Activated CD8-positive, alpha-beta memory T cell treated with anti-CD3 and anti-CD28 coated beads for 1 hour (primary cell): Measurements from ENCODE around the gene BCL2A1.
"Not testable (repeated sequence)": the region's sequence is repeated elsewhere in the genome, so short reads cannot be mapped to it uniquely, and the experiment has no call there.

Experiments
- DNase-seq, 2 donors: peaks; one replicate each; pipeline ENCODE4 v3.0.0-alpha.2; 2020; ENCODE audit warnings: low read depth in 1 of 2; ENCODE audit errors: extremely low read depth in 1 of 2

Gene BCL2A1

DNA sequence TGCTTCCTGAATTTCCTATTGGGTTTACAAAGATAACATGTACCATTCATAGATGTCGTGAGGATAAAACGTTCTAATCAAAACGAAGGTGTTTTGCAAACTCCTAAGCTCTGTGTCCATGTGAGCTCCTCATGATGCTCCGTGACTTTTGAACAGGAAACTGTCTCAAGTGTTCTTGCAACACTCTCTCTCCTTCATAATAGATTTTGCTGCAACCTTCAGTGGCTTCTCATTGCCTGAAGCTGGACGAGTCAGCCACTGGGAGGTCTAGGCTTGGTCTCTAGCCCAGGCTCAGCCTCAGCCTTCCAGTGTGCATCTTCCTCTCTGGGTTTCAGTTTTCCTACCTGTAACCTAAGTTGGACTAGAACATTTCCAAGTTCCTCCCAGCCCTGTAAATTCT, 18.7 kb upstream of the BCL2A1 start:
- DNase-seq, result no peak

DNA sequence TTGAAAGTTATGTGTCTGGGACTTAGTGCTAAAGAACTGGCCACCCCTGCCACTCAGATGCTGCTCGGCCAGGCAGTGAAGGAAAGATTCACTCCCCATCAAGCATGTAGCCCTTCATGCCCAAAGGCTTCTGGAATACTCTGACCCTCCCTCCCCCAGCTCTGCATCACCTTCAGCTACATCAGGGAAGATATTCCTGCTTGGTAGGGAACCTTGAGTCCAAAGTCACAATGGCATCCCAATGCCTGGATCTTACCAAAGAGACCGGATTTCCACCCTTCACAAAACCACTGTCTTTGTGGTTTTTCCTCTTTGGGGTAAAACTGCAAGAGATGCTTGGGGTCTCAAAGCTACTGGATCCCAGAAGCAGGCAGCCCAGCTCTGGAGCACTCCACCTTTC, 18.2 kb upstream of the BCL2A1 start:
- DNase-seq, result no peak

DNA sequence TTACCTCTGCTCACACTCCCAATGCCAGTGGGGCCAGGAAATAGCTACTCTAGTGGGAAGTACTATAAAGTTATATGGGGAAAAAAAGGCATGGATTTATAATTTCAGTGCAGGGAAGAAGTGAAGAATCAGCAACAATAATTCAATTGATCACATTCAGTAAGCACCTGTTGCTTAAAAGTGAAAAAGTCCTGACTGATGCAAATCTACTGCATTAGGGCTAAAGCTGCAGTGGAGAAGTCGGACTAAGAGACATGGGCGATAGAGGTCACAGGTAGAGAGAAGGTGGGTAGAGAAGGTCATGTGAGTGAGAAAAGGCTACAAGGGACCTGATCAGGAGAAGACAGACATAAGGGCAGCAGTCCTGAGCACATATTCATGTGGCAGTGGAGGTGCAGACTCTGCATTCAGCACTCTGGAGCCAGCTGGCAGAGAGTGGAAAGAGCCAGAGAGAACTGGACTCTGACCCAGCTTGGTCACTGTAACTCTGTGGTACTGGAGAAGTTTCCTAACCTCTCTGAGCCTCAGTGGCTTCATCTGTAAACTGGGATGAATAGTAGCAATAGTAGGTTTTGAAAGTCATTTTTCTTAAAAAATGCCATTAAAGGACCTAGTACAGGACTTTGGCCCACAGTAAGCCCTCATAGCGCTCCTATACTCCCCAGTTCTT, 17.6 kb upstream of the BCL2A1 start:
- no peak for DNase-seq

DNA sequence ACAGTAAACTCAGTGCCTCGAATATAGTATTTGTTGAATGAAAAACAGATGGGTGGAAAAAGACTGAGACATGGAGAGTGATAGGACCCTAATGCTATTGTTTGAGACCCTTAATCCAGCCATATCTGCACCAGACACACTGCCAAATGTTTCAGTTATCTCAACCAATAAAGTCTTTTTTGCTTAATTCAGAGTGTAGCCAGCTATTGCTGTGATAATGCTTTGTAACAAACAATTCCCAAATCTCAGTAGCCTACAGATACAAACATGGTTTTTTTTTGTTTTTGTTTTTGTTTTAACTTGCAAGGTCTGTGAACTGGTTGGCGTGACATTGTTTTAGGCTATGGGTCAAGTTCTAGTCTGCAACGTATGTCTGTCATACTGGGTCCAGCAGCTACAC, 17.0 kb upstream of the BCL2A1 start:
- no peak for DNase-seq

DNA sequence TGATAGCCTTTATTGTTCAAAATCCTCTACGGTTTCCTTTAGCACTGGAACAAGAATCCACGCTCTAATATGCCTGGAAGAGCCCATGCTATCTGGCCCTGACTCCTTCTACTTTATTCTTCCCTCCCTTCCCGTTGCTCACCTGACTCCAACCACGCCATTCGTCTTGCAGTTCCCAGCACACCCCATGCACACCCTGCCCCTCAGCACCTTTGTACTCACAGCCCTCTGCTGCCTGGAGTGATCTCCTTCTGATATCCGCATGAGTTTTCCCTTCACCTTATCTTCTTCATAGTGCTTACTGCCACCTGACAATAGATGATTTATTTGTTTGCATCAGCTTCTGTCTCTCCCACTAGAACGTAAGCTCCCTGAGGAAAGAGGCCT, 16.6 kb upstream of the BCL2A1 start:
- DNase-seq, result no peak

DNA sequence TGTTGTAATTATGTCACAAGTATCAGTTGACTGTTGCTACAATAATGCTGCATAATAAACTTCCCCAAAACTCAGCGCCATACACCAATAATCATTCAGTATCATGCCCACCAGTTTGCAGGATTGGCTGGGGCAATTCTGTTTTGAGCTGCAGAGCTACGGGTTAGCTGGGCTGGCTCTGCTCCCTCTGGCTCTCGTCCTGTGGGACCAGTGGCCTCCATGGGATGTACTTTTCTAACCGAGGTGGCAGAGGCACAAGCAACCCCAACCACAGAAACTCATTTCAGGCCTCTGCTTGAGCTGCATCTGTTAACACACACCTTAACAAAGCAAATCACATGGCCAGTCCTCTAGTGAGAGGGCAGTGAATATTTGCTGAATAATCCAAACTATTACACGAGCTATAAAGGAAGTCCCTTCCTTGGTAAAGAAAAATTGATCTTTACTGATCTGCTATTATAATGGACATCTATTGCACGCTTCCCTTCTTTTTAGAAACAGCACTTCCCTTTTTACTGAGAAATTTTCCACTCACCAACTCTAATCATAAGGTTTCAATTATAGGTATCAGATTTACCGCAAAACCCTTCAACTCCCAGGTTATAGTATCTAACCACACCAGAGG, 10.9 kb upstream of the BCL2A1 start:
- no peak for DNase-seq

DNA sequence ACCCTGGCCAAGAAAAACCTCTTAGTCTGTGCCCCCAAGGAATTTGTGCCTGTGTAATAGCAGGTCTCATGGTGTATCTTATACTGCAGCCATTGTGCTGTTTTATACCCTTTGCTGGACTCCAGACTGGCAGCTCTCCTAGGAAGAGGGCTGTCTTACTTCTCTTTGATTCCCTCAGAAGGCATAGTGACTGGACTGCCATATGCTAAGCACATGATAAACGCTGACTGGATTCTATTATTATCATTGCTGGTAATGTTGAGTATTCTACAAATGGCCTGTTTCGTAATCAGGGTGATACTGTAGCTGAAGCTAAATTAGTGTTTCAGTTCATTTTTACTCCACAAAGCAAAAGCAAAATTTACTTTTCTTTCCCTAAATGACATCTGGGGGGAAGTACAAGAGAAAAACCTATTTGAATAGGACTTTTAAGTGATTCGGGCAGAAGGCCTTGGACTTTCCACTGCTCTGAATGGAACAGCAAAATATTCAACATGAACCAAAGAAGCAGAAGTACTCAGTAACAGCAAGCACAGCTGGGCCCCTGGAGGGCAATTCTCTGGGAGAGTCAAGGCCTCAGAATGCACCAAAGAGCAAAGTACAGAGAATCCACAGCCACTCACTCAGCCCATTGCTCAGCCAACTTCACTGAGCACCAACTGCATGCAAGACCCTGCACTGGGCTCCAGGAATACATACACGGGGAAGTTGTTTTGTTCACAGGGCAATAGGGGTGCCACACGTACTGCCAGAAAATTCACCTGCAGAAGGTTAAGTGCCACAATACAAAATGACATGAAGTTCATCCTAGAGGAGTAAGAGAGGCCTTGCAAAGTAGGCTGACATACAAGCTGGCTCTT, 7.9 kb upstream of the BCL2A1 start:
- no peak for DNase-seq

DNA sequence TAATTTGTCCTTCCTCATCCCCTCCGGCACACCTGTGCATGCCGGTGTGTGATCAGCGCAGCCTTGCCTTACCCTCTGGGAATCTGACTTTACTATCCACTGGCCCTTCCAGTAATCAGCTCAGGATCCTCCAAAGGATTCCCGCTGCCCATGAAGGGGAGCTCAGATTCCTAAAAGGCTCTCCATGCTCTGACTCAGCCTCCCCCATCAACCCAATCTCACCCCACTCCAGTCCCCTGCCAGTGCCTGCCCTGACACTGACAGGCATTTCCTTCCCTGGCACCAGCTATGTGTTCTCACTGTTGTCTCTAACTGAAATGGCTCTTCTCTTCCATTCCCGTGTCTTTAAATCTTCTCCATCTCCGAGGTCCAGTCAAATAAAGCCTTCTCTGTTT, 7.3 kb upstream of the BCL2A1 start:
- DNase-seq, result no peak

DNA sequence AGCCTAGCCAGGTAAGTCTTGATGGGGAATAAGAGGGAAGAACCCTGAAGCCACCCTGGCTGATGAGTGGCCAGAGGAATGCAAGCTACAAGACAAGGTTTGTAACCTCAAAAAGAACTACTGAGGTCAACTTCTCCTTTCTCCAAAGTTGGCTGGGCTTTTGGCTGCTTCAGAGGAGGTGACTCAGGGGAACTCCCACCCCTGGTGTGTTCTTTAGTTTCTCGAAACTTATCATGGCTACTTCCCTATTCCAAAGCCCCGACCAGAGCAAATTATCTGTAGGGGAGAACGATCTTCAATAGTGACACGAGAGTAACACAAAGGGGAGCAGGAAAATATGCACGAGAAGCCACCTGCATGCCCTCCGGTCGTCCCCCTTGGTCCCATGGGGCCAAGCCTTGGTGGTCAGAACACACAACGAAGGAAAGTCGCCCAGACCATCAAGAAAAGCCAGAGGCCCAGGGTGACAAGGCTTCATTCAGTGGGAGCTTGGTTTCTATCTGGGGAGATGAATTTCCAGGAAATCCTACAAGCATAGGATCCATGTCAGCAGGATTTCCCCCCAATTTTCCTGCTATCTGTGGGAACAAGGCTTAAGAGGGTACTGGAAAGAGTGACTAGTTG, 6.5 kb upstream of the BCL2A1 start:
- DNase-seq, result no peak

DNA sequence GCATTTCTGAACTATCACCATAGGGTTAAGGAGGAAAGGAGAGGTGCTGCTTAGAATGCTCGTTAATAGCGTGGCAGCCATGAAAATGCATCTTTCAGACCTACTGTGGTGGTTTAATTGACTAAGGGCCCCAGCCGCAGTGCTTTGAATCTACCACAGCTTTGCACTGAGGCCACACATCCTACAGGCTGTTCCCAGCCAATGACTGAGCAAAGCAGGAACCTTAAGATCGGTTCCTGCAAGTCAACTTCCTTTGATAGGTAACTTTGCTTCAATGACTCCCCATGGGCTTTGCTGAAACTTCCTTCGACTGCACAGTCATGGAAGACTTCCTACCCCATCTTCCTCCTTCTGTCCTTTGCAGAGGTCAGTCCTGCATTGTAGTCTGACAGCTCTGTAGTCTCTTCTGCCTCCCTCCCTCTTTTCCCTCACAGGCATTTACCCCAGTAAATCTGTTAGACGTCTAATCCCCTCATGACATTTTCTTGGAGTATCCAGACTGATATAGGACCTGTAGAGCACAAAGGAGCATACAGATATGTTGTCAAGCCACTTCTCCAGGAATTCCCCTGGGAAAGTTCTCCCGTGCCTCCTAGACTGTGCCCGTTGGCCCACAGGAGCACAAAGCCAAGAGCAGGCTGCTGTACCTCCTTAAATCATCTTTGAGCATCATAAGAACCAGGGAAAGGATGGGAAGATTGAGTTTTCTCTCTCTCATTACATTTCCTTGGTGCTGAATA, 2.6 kb upstream of the BCL2A1 start:
- no peak for DNase-seq

DNA sequence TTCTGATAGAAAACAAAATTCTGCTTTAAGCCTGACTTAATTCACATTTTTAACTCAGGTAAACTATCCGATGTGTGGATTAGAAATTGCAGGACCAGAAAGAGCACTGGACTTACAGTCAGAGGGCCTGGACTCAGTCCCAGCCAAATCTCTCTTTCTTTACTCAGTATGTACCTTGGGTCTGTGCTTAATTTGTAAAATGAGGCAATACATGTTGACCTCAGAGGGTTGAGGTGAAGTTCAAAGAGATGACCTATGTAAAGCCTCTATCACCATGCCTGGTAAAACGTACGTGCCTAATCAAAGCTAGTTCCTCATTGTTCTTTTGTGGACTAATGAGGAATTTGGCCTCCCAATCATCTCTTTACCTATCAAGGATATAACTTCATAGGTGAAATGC, 1.9 kb upstream of the BCL2A1 start:
- DNase-seq, result no peak

DNA sequence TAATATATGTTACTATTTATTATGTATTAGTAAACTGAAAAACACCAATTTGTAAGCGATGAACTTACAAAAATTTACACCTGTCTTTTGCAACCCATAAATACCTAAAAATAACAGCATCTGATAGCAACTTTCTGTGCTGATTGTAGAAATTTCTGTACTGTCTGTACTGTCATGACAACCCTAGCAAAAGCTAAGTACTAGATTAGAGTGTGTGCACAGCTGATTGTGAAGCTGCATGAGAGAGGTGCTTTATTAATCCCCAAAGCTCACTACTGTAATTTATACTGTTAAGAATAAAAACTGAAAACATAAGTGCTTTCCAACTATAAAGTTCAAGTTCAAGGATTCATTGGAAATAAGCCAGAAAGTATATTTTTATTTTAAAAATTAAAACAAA, 815 bp downstream of the BCL2A1 start:
- DNase-seq, result no peak

DNA sequence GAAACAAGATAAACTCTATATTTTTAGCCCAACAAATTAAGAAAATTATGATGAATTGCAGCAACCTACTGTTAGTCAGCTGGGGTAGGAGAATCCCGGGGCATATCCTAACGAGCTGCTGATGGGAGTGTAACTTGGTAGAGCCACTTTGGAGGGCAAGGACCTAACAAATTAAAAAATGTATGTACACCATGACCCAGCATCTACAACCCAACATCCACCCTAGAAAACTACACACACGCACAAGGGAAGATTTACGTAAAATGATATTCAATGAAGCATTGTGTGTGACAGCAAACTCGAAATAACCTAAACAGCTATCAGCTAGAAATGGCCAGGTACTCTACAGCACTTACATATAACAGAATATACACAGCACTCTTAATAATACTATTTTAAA, 1.9 kb downstream of the BCL2A1 start:
- no peak for DNase-seq

DNA sequence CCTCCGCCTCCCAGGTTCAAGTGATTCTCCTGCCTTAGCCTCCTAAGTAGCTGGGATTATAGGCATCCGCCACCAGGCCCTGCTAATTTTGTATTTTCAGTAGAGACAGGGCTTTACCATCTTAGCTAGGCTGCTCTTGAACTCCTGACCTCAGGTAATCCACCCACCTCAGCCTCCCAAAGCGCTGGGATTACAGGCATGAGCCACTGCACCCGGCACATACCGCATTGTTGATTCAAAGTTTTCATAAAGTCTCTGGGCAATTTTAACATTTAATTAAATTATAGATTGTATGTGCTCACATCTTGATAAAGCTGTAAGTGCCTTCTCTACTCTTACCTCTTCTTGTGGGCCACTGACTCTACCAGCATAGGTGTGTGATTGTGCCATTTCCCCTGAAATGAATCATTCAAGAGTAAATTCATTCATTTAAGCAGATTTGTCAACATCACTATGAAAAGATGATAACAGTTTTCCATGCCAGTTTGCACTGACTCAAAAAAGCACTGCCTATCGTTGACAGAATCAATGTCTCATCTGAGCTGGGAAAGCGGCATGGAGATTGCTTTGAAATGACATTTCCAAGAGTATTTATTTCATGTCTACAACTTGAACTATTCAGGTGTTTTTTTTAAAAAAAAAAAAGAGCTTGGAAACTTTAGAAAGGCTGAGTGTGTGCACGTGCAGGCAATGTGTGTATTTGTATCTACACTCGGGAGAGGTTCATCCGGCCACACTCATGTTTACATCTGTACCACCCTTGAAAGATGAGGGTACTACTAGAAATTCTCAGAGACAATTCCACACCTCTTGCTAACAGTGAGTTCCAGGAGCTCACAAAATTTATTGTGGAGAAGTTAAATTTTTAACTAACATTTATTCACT, 3.5 kb downstream of the BCL2A1 start:
- no peak for DNase-seq

DNA sequence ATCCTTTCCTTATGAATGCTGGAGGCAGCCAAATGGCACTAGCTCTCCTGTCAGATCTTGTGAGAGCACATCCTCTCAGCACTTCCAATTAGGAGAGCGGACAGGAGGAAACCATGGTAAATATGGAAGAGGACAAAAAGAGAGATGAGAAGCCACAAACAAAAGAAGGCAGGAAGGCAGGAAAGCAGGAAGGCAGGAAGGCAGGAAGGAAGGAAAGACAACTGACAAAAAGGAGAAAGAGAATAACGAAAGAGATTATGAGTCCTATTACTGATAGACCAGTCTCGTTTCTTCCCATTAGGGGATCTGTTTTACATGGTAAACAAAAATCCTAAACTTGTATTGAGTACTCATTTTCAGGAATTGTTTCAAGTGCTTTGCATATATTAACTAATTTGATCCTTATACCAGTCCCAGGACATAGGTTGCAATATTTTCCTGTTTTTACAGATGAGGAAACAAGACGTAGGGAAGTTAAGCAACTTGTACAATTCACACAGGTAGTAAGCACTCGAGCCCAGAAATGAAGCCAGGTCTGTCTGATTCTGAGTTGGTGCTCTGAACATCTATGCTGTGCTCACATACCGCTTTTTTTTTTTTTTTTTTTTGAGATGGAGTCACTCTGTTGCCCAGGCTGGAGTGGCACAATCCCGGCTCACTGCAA, 4.2 kb downstream of the BCL2A1 start:
- DNase-seq, result no peak

DNA sequence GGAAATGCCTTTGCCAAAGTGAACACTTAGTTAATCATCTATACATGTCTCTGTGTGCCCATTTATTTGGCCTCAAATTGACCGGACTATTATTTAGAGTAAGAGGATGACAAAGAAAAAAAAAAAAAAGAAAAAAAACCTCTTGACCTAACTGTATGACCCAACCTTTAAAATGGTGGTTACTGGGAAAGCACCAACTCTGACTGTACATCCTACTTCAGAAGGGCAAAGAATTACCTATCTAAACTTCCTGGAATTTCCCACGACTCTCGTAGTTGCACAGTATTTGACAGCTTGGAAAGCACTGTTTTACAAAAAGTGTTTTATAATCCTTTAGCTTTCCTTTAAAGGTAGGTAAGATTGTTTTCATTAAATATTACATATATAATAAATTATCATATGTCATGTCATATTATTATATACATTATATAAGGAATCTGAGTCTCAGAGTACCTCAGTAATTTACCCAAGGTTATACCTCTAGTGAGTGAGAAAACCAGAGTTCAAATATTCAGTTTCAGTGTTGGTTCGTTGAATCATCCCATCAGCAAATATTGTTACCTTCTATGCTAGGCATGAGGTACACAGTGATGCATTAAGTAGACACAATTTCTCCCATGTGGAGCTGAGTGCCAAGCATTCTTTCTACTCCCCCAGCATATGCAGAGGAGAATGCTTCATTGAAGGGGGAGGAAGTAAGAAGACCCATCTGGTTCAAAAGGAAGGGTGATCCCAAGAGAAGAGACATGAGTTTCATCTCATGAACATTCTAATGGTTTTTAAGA, 5.0 kb downstream of the BCL2A1 start:
- no peak for DNase-seq

DNA sequence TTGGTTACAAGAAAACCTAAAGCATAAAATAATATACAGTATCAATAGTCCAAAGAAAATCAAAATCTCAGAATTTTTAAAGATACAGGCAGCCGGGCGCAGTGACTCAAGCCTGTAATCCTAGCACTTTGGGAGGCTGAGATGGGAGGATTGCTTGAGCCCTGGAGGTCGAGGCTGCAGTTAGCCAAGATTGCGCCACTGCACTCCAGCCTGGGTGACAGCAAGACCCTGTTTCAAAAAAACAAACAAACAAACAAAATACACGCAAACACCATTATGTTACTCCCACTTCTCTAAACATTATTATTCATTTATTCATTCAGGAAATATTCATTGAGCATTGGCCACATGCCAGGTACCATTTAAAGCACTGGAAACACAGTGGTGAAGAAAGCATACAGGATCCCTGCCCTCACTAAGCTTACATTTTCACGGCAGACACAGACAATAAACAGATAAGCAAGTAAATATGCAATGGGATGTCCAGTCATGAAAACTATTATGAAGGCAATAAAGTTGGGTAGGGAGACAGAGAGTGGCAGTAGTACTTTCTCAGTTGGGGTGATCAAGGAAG, 6.7 kb downstream of the BCL2A1 start:
- no peak for DNase-seq

DNA sequence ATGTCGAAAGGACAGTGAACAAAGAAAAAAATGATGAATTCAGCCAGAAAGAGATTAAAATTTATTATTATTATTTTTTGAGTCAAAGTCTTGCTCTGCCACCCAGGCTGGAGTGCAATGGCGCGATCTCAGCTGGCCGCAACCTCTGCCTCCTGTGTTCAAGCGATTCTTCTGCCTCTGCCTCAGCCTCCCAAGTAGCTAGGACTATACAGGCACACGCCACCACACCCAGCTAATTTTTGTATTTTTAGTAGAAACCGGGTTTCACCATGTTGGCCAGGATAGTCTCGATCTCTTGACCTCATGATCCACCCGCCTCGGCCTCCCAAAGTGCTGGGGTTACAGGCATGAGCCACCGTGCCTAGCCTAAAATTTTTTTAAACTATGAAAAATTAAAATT, 8.1 kb downstream of the BCL2A1 start:
- not testable (repeated sequence) for DNase-seq
